ENCODE results near the gene CDYL.

Gene CDYL

DNA sequence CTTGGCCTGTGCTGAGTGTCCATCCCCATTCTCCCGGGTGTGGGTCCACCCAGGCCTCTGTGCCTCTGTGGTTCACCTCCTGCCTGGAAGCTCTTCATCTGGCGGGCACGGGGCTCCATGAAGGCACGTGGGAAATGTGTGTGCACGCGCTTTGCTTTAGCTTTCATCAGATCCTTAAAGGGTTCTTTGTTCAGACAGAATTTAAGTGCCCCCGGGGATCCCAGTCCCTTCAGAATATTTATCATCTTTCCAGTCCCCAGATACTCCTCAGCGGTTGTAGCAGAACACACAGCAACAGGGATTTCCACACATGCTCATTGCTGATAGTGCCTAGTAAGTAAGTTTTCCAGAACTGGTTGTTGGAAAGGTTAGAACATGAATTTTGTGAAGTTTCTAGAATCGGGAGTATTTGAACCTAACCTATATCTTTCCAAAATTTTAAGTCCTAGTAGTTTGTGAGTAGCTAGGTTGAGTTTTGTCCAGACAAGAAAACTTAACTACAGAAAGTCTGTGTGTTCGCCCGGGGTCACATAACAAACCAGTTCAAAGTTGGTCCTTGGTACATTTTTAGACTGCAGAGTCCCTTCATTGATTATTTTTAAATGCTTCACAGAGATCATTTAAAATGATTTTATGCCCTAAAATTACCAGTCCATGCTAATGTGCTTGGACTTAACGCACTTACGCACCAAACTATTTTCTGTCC is 159.9 kb downstream of the CDYL start:
- no peak for DNase-seq (ENCODE audit: low read depth)

- DNase-seq (ENCODE audit: low read depth): no peak
Measured at GRCh38 chr6:4936681-4937041, 160.5 kb downstream of the CDYL start.

- no peak for DNase-seq (ENCODE audit: low read depth)
Measured at GRCh38 chr6:4937414-4937813, 161.2 kb downstream of the CDYL start.

GRCh38 chr6:4939241-4939640 is 163.0 kb downstream of the CDYL start:
- DNase-seq (ENCODE audit: low read depth): no peak

GRCh38 chr6:4940416-4940815 is 164.2 kb downstream of the CDYL start:
- no peak for DNase-seq (ENCODE audit: low read depth)

DNA sequence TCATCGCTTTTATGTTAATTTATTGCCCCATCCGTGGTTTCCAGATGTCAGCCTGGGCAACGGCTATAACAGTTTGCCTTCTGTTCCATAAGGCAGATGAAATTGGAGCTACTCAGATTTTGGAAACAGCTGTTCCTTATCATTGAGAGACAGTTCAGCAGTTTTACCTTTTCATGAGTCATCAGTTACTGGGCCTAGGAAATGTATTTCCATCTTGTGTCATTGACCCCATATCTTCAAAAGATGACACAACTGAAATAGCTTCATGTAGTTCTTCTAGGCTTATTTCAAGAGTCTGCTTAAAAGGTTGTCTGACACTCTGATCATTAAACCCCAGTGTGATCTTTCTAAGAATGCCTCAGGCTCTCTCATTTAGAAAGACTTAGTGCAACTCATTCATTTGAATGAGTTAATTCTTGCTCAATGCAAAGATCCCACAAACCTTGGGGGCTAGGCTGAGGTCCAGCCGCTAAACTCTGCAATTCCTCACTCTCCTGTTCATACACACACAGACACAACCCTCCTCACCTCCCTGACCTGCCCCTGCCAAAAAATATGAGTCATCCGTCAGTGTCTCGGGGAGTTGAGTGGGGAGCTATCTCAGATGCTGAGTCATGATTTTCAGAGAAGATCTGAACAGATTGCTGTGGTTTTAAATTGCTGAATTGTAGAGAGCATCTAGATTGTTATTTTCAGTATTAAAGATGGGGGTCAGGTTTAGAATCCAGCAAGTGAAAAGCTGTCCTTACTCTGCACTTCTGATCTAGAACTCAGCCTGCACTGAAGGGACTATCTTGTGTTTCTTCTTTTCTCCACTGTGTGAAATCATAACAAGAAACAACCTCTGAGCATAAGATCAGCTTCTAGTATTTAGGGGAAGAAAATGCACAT is 165.8 kb downstream of the CDYL start:
- DNase-seq (ENCODE audit: low read depth): peak; percentile 89

GRCh38 chr6:4942673-4943009 is 166.4 kb downstream of the CDYL start:
- DNase-seq (ENCODE audit: low read depth): no peak

DNA sequence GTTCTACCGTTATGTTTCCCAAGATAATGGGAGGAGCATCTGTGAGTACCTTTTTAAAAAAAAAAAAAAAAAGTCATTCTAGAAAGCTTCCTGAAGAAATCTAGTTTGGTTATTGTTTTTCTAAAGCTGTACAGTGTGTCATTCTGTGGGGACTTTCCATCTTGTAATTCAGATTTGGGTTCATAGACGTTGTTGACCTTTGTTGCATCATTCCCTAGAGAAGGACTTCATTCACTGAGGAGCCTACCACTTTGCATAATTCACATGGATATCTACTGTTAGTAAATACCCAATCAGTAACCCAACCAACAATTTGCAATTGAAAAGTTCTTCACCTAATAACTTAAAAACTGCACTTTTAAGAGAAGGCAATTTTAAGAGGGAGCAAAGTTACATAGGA is 167.5 kb downstream of the CDYL start:
- DNase-seq (ENCODE audit: low read depth): no peak

DNA sequence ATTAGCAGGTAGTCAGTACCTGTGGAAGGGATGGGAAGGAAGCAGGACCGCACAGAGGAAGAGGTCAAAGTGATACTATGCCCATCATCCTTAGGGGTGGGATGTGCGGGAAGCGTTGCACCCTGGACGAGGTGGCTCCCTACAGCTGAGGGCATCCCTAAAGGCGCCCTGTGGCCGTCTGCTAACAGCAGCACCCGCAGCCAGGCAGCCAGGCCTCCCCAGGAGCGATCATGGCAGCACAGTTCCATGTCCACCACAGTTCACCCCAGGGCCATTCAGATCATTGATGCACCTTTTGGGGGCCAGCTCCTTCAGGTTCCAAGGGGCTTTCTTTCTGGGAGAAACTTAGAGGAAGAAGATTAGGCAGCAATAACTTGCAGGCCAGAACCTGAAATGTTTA is 168.1 kb downstream of the CDYL start:
- DNase-seq (ENCODE audit: low read depth): no peak

GRCh38 chr6:4946521-4946920 is 170.3 kb downstream of the CDYL start:
- no peak for DNase-seq (ENCODE audit: low read depth)

DNA sequence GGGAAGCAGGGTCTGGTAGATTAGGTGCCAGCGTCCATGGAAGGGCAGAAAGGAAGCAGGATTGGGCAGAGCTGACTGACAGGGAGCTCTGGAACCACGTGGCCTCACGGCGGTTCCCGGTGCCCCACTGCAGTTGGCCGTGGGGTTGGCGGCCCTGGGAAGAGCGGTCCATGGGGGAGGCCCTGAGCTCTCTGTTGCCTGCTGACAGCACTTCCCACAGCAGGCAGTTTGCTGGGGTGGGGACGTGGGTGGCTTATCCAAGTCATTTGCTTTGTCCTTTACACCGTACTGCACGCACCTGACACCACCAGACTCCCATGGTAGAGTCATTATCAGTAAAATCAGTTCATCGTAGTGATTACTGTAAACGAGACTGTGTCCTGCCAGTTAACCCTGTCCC is 171.5 kb downstream of the CDYL start:
- DNase-seq (ENCODE audit: low read depth): no peak

DNA sequence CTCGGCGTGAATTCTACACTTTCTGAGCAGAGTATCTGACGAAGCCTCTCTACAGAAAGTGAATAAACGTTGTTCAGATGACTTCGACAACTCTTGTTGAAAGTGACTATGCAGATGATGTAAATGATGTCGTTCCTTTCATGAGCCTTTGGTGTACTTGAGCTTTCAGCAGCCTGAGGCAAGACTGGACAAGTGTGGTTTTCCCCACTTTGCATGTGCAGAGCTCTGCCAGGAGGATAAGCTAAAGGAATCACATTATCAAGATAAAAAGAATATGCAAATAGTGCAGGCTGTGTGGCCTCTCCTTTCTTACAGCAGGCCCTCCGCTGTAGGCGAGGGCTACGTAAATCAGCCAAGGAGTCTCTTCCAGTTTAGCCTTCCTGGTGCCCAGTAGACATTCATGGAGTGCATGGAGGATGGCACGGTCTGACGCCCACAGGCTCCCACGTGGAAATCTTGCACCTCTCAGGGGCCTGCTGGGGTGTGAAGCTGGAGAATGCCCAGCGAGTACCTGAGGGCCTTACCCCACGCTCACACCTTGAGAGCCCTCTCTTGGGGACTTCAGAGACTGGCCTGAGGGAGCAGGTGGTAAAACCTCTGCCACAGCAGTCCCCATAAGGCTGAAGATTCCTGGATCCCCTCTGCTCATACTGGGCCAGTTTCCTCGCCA is 172.7 kb downstream of the CDYL start:
- no peak for DNase-seq (ENCODE audit: low read depth)

DNA sequence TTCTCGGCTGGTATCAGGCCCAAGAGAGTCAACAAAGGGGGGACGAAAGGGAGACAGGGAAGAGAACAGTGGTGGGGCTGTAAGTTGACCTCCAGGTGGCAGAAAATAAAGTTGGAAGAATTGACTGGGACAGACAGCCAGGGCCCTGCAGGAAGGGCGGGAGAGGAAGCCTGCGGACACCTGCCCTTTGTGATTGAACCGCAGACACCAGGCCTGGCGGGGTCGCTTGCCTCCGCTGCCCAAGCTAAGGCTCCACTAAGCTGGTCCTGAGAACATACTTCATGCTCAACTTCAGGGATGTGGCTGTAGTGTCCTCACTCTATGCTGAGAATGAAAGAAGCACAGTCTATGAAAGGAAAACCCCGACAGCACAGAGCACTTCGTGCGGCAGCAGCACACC is 173.9 kb downstream of the CDYL start:
- DNase-seq (ENCODE audit: low read depth): no peak

DNA sequence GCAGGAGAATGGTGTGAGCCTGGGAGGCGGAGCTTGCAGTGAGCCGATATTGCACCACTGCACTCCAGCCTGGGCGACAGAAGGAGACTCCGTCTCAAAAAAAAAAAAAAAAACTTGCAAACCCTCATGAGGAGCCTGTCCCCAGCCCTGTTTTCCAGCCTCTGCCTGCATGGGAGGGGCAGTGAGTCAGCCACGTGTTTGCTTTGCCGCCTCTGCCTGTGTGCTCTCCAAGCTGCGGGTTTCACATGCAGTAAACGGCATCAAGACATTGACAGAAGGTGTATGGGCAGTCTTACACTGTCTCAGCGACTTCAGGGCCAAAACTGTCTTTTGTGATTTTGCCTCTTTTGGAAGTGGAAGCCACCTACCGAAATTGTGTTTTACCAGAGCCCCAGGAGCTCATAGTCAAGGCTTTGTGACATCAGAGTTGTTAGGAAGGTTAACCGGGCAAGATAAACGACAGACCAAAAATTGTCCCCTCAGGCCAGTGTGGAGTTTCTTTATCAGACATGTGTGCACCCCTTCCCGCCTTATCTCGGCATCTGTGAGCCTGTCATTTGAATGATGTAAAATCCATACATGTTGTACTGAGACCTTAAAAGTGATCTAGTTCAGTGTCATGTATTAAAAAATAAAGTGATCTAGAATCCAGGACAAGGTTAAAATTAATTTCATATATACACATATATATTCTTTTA is 174.8 kb downstream of the CDYL start:
- DNase-seq (ENCODE audit: low read depth): no peak

DNA sequence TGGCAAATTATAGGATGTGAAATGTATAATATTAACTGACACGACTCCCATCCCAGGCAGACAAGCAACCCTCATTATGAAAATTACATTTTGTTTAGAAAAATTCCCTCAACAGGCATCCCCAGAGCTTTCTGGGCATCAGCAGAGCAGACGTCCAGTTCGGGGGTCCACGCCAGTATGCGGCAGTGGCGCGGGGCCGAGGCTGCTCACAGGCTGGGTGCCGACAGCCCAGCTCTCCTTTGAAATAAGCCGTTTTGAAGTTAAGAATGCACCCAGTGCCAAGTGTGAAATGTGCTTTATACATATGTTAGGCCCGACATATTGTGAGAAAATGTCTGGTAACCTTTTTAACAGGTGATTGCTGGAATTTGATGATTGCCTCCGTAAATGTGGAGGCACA is 177.2 kb downstream of the CDYL start:
- no peak for DNase-seq (ENCODE audit: low read depth)

DNA sequence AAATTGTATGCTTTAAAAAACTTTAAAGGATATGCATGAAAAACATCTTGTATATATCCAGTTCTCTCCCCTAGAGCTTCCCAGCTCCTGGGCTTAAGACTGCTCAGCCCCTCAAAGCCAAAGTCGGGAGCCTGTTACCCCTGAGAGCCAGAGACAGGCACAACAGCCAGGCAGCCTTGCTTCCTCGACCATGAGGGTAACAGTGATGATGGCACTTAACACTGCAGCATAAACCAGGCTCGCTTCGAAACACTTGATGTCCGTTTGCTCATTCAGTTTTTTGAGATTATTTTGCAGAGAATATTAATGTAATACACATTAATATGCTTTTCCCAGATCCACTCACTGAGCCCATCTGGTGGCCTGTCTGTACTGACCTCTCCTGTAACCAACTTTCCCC is 180.4 kb downstream of the CDYL start:
- DNase-seq (ENCODE audit: low read depth): no peak

DNA sequence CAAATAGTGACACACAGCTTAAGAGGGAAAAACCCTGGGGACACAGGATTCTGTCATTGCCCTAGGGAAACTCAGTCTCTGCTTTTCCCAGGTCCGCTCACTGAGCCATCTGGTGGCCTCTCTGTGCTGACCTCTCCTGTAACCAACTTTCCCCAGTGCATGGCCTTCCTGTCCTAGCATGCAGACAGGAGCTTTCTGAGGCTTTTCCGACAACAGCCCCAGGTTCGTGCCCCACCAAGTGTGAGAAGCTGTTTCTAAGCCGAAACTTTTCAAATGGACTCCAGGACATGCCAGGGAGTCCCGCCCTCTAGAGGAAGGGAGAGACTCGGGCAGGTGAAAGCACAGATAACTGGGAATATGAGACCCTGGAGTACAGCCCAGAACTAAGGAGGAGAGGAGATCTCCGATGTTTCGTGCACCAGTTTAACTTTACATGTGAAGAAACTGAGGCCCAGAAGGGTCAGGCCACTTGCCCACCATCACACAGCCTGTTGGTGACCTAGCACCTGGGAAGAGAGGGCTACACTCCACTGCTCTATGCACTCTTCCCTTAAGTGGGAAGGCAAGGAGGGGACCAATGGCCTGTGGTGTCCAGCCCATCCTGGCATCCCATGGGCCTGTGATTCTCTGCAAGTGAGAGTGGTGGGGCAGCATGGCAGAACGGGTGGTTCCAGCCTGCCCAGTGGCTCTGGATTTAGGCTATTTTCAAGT is 181.5 kb downstream of the CDYL start:
- DNase-seq (ENCODE audit: low read depth): no peak

DNA sequence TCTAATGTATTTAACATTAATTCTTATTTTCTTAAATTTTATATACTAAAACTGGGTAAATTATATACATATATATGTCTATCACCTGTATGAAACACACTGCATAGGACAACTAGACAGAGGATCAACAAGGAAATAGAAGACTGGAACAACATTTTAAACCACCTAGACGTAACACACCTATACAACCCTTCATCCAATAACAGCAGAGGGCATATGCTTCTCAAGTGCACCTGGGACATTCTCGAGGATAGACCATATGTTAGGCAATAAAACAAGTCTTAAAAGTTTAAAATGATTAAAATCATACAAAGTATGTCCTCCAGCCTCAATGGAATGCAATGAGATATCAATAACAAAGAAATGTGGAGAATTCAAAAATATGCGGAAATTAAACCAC is 182.4 kb downstream of the CDYL start:
- no peak for DNase-seq (ENCODE audit: low read depth)

DNA sequence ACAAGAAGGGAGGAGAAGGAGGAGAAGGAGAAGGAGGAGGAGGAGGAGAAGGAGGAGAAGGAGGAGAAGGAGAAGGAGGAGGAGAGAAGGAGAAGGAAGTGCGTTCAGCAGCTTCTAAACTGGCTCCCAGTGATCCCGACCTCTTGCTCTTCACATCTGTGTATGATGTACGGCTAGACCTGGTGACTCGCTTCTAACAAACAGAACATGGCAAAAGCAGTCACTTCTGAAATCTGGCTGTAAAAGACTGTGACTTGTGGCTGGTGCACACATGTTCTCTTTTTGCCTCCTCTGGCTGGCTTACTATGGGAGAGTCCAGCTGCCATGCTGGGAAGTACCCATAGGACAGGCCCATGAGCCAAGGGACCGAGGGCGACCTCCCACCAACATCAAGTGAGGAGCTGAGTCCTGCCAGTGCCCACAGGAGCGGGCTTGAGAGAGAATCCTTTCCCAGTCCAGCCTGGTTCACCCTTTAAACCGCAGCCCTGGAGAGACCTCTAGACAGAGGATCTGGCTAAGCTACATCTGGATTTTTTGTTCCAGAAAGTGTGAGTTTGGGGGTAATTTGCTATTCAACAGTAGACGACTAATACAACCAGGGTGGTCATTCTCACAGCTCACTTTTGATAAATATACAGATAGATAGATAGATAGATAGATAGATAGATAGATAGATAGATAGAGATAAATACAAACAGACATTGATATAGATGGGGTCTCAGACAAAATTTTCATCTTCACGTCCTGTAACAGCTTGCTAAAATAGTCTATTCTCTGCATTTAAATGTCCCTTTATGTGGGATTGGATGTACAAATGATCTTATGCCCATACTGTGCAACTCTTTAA is 185.3 kb downstream of the CDYL start:
- DNase-seq (ENCODE audit: low read depth): no peak

DNA sequence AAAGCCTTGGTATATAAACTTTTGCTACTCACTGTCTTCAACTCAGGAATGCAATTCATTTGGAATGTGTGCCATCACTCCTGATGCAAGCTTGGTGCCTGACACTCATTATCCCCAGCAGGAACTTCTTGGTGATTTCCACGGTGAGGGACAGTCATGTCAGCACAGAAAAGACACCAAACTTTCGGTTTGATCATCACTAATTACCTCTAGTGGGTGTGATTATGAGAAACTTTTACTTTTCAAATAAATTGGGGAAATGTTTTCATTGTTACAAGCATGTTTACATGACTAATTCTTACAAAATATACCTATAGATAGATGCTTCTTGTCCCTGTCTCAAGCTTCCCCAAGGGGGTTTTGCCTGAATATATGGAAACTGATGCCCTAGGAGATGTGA is 186.7 kb downstream of the CDYL start:
- DNase-seq (ENCODE audit: low read depth): no peak
